DOHH2 (cell line): Measurements from ENCODE around the gene CCNYL1.
"Not testable (repeated sequence)": the region's sequence is repeated elsewhere in the genome, so short reads cannot be mapped to it uniquely, and the experiment has no call there.

ENCODE experiments used
- H3F3A ChIP-seq: fragments of 200-600 bp; sonication (generic), shearing (Covaris generic); 2 replicates; pipeline ENCODE4 v1.6.0; 2016; ENCODE audit warnings: antibody characterized with exemption, mild to moderate bottlenecking; ENCODE audit not compliant: control insufficient read depth, insufficient read depth
- H3K27ac ChIP-seq: fragments of 200-600 bp; sonication (generic); 2 replicates; pipeline ENCODE4 v1.5.1; 2014; ENCODE audit warnings: low read depth, mild to moderate bottlenecking, low read length, moderate library complexity
- H3K27me3 ChIP-seq: fragments of 200-600 bp; sonication (generic); 2 replicates; pipeline ENCODE4 v1.6.1; 2014; ENCODE audit warnings: mild to moderate bottlenecking, low read length, mixed read lengths; ENCODE audit not compliant: control insufficient read depth
- H3K36me3 ChIP-seq: fragments of 200-600 bp; sonication (generic); 2 replicates; pipeline ENCODE4 v1.6.1; 2014; ENCODE audit warnings: mild to moderate bottlenecking, low read length, moderate library complexity, mixed read lengths; ENCODE audit not compliant: control insufficient read depth
- H3K4me1 ChIP-seq: fragments of 200-600 bp; sonication (generic); 2 replicates; pipeline ENCODE4 v1.6.1; 2014; ENCODE audit warnings: mild to moderate bottlenecking, low read length, mixed read lengths; ENCODE audit not compliant: control insufficient read depth
- H3K4me2 ChIP-seq: fragments of 200-600 bp; sonication (generic); 2 replicates; pipeline ENCODE4 v1.6.0; 2014; ENCODE audit warnings: mild to moderate bottlenecking, low read length, moderate library complexity
- H3K4me3 ChIP-seq: fragments of 200-600 bp; sonication (generic); 2 replicates; pipeline ENCODE4 v1.5.1; 2014; ENCODE audit warnings: mild to moderate bottlenecking, low read length, mixed read lengths
- H3K79me2 ChIP-seq: fragments of 200-600 bp; sonication (generic); 2 replicates; pipeline ENCODE4 v1.6.1; 2014; ENCODE audit warnings: mild to moderate bottlenecking, low read length, mixed read lengths; ENCODE audit not compliant: control insufficient read depth
- H3K9me2 ChIP-seq: fragments of 200-600 bp; sonication (generic); replicated peaks from 2 replicates; pipeline ENCODE4 v1.6.1; 2014; ENCODE audit warnings: mild to moderate bottlenecking, low read length, mixed read lengths; ENCODE audit not compliant: control insufficient read depth
- H3K9me3 ChIP-seq: fragments of 200-600 bp; sonication (generic); 2 replicates; pipeline ENCODE4 v1.6.1; 2014; ENCODE audit warnings: antibody characterized with exemption, low read length, mixed read lengths; ENCODE audit not compliant: control insufficient read depth, insufficient read depth
- H4K20me1 ChIP-seq: fragments of 200-600 bp; sonication (generic); 2 replicates; pipeline ENCODE4 v1.6.0; 2014; ENCODE audit warnings: low read depth, mild to moderate bottlenecking, antibody characterized with exemption, low read length, moderate library complexity; ENCODE audit not compliant: control insufficient read depth, insufficient read depth
- EZH2phosphoT487 ChIP-seq: fragments of 200-600 bp; sonication (generic); IDR thresholded peaks from 2 replicates; pipeline ENCODE4 v1.6.1; 2017; ENCODE audit warnings: borderline replicate concordance, mild to moderate bottlenecking, antibody characterized with exemption, low read length, moderate library complexity, mixed read lengths
- TF ChIP-seq, protein P1 (sequence below): fragments of 200-600 bp; sonication (generic); IDR thresholded peaks from one replicate; pipeline ENCODE4 v1.5.1; 2014; ENCODE audit warnings: antibody characterized with exemption, mild to moderate bottlenecking, low read depth, low read length; ENCODE audit not compliant: poor library complexity, severe bottlenecking

The CCNYL1 gene

DNA sequence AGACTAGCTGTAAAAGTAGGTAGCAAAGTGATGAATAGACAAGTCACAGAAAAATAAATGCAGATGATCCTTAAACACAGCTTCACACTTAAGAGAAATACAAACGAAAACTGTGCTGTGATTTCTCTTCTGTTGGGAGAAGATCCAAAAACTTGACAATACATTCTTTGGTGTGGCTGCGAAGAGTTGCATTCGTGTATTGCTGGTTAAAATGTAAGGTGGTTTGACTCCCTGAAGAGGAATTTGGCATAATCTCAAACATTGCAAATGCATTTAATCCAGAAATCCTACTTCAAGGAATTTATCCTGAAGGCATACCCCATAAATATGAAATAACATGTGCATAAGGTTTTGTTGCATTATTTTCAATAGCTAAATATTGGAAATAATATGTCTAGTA, 7.1 kb downstream of the CCNYL1 start:
- Histone ChIP-seq H3K4me1 (peaks cover 31% of the 10 kb centered on the region), H3K9me3 (no peaks in the 10 kb centered on the region), H3K27ac (no peak overlapping the region), H3K4me3 (no peak overlapping the region), H3F3A (peaks cover 3% of the 10 kb centered on the region; the same call in 1 of the 2 replicates), H3K9me2 (no peaks in the 10 kb centered on the region), H3K4me2 (no peak overlapping the region), H4K20me1 (no peaks in the 10 kb centered on the region), H3K27me3 (no peaks in the 10 kb centered on the region), H3K79me2 (peaks cover 48% of the 10 kb centered on the region), H3K36me3 (no peaks in the 10 kb centered on the region)
- no peak for TF ChIP-seq EZH2phosphoT487
- TF ChIP-seq, protein P1, sequence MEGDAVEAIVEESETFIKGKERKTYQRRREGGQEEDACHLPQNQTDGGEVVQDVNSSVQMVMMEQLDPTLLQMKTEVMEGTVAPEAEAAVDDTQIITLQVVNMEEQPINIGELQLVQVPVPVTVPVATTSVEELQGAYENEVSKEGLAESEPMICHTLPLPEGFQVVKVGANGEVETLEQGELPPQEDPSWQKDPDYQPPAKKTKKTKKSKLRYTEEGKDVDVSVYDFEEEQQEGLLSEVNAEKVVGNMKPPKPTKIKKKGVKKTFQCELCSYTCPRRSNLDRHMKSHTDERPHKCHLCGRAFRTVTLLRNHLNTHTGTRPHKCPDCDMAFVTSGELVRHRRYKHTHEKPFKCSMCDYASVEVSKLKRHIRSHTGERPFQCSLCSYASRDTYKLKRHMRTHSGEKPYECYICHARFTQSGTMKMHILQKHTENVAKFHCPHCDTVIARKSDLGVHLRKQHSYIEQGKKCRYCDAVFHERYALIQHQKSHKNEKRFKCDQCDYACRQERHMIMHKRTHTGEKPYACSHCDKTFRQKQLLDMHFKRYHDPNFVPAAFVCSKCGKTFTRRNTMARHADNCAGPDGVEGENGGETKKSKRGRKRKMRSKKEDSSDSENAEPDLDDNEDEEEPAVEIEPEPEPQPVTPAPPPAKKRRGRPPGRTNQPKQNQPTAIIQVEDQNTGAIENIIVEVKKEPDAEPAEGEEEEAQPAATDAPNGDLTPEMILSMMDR, result no peak

DNA sequence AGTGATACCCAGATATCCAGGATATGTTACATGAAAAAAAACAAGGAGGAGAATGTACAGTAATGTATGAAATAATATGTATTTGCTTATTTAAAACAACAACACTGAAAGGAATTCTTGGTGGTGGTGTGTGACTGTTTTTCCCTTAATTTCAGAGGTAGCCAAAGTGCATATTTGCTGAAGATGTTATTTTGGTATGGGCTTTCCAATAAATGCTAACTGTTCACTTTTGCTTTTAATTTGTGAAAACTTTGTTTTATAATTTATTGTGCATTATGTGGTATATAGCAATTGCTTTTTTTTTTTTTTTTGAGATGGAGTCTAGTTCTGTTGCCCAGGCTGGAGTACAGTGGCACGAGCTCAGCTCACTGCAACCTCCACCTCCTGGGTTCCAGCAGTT, 7.6 kb downstream of the CCNYL1 start:
- TF ChIP-seq, protein P1, result no peak
- TF ChIP-seq EZH2phosphoT487, result no peak
- Histone ChIP-seq H3K27me3 (no peaks in the 10 kb centered on the region), H3K4me2 (no peak overlapping the region), H3K9me3 (no peaks in the 10 kb centered on the region), H3F3A (peaks cover 3% of the 10 kb centered on the region; the same call in 1 of the 2 replicates), H4K20me1 (no peaks in the 10 kb centered on the region), H3K4me1 (peaks cover 36% of the 10 kb centered on the region), H3K36me3 (no peaks in the 10 kb centered on the region), H3K4me3 (no peak overlapping the region), H3K27ac (no peak overlapping the region), H3K9me2 (no peaks in the 10 kb centered on the region), H3K79me2 (peaks cover 44% of the 10 kb centered on the region)

DNA sequence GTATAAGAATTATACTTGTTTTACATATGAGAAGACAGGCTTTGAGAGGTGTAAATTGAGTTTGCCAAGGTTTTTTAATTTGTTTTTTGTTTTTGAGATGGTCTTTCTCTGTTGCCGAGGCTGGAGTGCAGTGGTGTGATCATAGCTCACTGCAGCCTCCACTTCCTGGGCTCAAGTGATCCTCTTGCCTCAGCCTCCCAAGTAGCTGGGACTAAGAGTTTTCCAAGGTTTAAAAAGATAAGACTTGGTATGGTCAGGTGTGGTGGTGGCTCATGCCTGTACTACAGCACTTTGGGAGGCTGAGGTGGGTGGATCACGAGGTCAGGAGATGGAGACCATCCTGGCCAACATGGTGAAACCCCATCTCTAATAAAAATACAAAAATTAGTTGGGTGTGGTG, 8.2 kb downstream of the CCNYL1 start:
- H3K9me2 ChIP-seq, H3K27me3 ChIP-seq, H3K4me3 ChIP-seq, H4K20me1 ChIP-seq, H3K9me3 ChIP-seq, H3K36me3 ChIP-seq, H3K27ac ChIP-seq, H3K4me2 ChIP-seq, H3F3A ChIP-seq: not testable (repeated sequence)
- H3K4me1 ChIP-seq, result peaks cover 42% of the 10 kb centered on the region
- H3K79me2 ChIP-seq, result peaks cover 40% of the 10 kb centered on the region

DNA sequence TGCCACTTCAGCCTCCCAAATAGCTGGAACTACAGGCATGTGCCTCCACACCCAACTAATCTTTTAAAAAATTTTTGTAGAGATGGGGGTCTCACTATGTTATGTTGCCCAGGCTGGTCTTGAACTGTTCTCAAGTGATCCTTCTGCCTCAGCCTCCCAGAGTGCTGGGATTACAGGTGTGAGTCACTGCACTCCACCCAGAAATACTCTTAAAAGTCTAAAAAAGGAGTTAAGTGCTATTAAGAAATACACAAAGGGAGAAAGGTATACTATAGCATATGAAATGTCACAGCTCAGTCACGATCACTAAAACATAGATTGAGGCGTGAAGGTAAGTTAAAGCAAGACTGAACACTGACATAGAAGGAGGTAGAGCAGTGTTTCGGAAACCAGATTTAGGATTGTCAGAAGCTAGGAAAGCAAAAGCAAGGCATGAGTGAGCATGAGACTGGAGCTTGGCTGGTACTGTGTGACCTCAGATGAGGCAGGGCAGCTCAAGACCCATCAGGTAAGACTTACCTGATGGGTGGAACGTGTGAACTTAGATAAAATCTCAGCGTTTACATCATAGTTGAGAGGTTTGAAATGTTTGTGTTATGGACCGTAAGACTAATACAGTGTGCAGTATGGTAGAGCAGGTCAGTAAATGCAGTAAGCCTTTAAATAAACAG, 9.2 kb downstream of the CCNYL1 start:
- Histone ChIP-seq H3K4me1 (peaks cover 52% of the 10 kb centered on the region), H3K4me2 (no peak overlapping the region), H3F3A (peaks cover 9% of the 10 kb centered on the region), H3K36me3 (no peaks in the 10 kb centered on the region), H3K79me2 (peaks cover 40% of the 10 kb centered on the region), H3K27me3 (no peaks in the 10 kb centered on the region), H3K9me2 (no peaks in the 10 kb centered on the region), H3K27ac (no peak overlapping the region), H3K4me3 (no peak overlapping the region), H4K20me1 (no peaks in the 10 kb centered on the region), H3K9me3 (no peaks in the 10 kb centered on the region)
- TF ChIP-seq, protein P1, result no peak
- TF ChIP-seq EZH2phosphoT487, result no peak
